NB4 (cell line): ENCODE data around the gene CHDH.

Source experiments
- DNase-seq: peaks from one replicate; pipeline ENCODE4 v3.0.0; 2010; ENCODE audit warnings: low read depth
- H3K4me3 ChIP-seq: one replicate; pipeline ENCODE4 v1.5.1; 2011; ENCODE audit warnings: mild to moderate bottlenecking, low read depth, low read length, moderate library complexity
- MYC ChIP-seq: IDR thresholded peaks from 2 replicates; pipeline ENCODE4 v1.6.1; 2011; ENCODE audit warnings: low read depth, low read length
- POLR2A ChIP-seq: IDR thresholded peaks from 2 replicates; pipeline ENCODE4 v1.6.1; 2011; ENCODE audit warnings: mild to moderate bottlenecking; ENCODE audit not compliant: insufficient read length; ENCODE audit errors: extremely low read depth
- TF ChIP-seq, protein P1 (sequence below): IDR thresholded peaks from one replicate; pipeline ENCODE4 v1.5.1; 2012; ENCODE audit warnings: low read depth, low read length
- TF ChIP-seq, protein P2 (sequence below): IDR thresholded peaks from 2 replicates; pipeline ENCODE4 v1.6.1; 2011; ENCODE audit warnings: low read depth, low read length

The CHDH gene

DNA sequence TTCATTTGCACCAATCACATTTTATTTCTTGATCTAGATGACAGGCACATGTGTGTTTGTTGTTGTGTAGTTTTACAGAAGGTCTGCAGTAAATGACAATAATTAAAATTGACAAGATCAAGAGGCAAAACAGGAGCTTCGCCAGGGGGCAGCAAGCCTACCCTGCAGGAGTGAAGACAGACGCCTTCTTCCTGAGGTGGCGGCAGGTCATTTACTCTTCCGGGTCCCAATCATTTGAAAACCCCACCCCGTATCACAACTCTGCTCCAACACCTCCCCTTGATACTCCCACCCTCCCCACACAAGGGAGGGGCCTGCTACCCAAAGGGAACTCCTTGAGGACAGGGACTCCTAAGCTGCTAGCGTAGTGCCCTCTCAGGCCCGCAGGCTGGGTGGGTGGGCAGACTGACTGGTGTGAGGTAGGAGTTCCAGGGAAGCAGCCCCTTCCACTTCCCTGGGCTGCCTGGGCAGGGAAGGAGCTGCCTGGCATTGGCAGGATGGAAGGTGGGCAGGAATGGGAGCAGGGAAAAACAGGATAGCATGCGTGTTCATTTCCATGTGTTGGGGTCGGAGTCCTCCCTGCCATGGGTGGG is 13.1 kb downstream of the CHDH start:
- TF ChIP-seq, protein P1, sequence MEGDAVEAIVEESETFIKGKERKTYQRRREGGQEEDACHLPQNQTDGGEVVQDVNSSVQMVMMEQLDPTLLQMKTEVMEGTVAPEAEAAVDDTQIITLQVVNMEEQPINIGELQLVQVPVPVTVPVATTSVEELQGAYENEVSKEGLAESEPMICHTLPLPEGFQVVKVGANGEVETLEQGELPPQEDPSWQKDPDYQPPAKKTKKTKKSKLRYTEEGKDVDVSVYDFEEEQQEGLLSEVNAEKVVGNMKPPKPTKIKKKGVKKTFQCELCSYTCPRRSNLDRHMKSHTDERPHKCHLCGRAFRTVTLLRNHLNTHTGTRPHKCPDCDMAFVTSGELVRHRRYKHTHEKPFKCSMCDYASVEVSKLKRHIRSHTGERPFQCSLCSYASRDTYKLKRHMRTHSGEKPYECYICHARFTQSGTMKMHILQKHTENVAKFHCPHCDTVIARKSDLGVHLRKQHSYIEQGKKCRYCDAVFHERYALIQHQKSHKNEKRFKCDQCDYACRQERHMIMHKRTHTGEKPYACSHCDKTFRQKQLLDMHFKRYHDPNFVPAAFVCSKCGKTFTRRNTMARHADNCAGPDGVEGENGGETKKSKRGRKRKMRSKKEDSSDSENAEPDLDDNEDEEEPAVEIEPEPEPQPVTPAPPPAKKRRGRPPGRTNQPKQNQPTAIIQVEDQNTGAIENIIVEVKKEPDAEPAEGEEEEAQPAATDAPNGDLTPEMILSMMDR = no peak
- no peak for DNase-seq
- no peak overlapping the region for H3K4me3 ChIP-seq

DNA sequence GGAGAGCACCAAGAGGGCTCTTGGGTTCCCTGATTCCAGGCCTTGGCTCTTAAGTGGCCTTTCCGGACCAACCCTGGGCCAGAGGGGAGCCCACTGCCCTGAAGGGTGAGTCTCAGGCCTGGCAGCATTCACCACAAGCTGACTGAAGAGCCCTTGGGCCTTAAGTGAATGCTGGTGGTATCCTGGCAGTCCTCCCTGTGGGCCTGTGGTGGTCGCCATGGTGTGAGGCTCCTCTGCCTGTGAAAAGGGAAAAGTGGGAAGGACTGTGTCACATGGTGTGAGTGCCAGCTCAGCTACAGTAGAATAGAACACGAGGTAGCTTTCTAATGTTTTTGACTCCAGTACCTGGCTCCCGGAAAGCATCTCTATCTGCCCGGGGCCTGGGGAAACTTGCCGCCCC is 15.3 kb downstream of the CHDH start:
- no peak for DNase-seq
- no peak overlapping the region for H3K4me3 ChIP-seq
- TF ChIP-seq MYC = no peak

DNA sequence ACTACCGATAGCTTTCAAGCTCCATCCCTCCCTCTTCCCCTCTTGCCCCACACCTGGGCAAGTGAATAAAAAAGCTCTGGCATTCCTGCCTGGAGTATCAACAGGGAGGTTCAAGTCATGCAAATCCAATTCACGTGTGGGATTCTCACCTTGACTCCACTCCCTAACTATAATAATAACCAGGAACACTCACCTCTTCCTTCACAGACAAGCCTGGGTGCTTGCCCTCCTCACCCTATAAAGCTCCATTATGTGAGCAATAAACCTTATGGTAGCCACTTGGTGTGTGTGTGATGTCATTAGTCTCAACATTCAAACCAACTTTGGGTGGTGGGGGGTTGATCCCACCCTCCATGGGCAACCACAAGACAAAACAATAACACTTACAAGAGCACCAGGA is 16.6 kb downstream of the CHDH start:
- no peak overlapping the region for H3K4me3 ChIP-seq
- TF ChIP-seq MYC (no peak), POLR2A (no peak)
- TF ChIP-seq, protein P1 = no peak
- TF ChIP-seq, protein P2, sequence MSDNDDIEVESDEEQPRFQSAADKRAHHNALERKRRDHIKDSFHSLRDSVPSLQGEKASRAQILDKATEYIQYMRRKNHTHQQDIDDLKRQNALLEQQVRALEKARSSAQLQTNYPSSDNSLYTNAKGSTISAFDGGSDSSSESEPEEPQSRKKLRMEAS = no peak
- DNase-seq = no peak

DNA sequence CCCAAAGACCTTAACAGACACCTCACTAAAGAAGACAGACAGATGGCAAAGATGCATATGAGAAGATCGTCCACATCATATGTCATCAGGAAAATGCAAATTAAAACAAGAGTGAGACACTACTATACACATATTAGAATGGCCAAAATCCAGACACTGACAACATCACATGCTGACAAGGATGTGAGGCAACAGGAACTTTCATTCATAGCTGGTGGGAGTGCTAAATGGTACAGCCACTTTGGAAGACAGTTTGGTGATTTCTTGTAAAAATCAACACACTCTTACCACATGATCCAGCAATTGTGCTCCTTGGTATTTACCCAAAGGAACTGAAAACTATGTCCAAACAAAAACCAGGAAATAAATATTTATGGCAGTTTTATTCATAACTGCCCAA is 17.6 kb downstream of the CHDH start:
- DNase-seq = no peak
- TF ChIP-seq MYC (no peak), POLR2A (no peak)
- TF ChIP-seq, protein P1 = no peak
- TF ChIP-seq, protein P2 = no peak
- no peak overlapping the region for H3K4me3 ChIP-seq

DNA sequence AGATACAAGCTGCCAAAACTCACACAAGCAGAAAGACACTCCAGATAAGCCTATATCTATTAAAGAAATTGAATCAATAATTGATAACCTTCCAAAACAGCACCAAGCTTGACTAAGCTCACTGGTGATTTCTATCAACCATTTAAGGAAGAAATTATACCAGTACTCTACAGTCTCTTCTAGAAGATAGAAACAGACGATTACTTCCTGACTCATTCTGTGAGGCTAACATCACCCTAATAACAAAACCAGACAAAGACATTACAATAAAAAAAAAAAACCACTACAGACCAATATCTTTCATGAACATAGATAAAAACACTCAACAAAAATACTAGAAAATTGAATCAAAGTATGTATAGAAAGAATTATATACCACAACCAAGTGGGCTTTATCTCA is 20.2 kb downstream of the CHDH start:
- TF ChIP-seq, protein P1 = no peak
- TF ChIP-seq MYC (no peak), POLR2A (no peak)
- TF ChIP-seq, protein P2 = no peak
- no peak for DNase-seq
- H3K4me3 ChIP-seq = no peak overlapping the region

DNA sequence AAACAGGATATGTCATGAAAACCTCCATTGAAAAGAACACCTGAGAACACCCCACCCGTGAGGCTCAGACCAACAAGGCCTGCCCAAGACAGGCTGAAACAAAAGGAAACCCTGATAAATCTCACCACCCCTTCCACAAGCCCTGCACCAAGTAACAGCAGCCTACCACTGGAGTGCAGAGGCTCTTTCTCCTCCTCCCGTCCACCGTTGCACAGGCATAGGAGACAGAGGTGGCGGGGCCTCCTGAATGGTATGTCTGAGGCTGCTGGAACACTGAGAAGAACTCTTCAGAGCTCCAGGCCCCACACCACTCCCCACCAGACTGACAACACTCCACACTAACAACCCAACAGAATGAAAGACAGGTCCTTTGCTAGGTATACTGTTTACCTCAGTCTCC is 21.4 kb downstream of the CHDH start:
- H3K4me3 ChIP-seq = no peak overlapping the region
- TF ChIP-seq MYC (no peak), POLR2A (no peak)
- TF ChIP-seq, protein P2 = no peak
- TF ChIP-seq, protein P1 = no peak
- DNase-seq = no peak
